H1 (cell line): ENCODE data around the gene ITGAV. TPM values are rescaled to one million over a fixed set of nuclear protein-coding genes. Genes with fewer than 3 reads are reported as not detected.

Source experiments
- CTCF ChIA-PET: fragments of 300-600 bp; sonication (Branson Sonifier 250); formaldehyde crosslinking; loops from one replicate; lab custom pipeline; 2021; ENCODE audit not compliant: partially characterized antibody; lab: Charles Lee
- POLR2A ChIA-PET: fragments of 300-600 bp; sonication (Branson Sonifier 250); formaldehyde crosslinking; loops from one replicate; lab custom pipeline; 2021; ENCODE audit warnings: inconsistent platforms; ENCODE audit not compliant: partially characterized antibody; lab: Charles Lee
- DNase-seq, 2 experiments: peaks; one replicate each; pipeline versions ENCODE4 v3.0.0 to v3.0.0-alpha.2; 2010 to 2022; ENCODE audit warnings: low spot score in 2 of 2, low read depth in 1 of 2, mixed read lengths in 1 of 2
- FAIRE-seq: peaks from 2 replicates; lab custom pipeline; 2011; peaks lifted over from hg19 to GRCh38; lab: Jason Lieb, UNC
- H2AFZ ChIP-seq: 2 replicates; pipeline ENCODE4 v1.8.1; 2012; ENCODE audit warnings: low read length, inconsistent platforms
- H2AK5ac ChIP-seq: 2 replicates; pipeline ENCODE4 v1.6.1; 2013; ENCODE audit warnings: low read depth, low read length
- H2BK120ac ChIP-seq: replicated peaks from 2 replicates; pipeline ENCODE3; 2013; ENCODE audit warnings: low read depth, low read length, inconsistent platforms
- H2BK12ac ChIP-seq: 2 replicates; pipeline ENCODE4 v1.6.1; 2013; ENCODE audit warnings: low read depth, low read length
- H2BK15ac ChIP-seq: 2 replicates; pipeline ENCODE4 v1.6.1; 2013; ENCODE audit warnings: low read length
- H2BK20ac ChIP-seq: 2 replicates; pipeline ENCODE4 v1.6.1; 2013; ENCODE audit warnings: low read length
- H2BK5ac ChIP-seq: 2 replicates; pipeline ENCODE4 v1.6.1; 2013; ENCODE audit warnings: low read depth, low read length
- H3K14ac ChIP-seq: 2 replicates; pipeline ENCODE4 v1.6.1; 2013; ENCODE audit warnings: inconsistent platforms; ENCODE audit not compliant: insufficient read length
- H3K18ac ChIP-seq: 2 replicates; pipeline ENCODE4 v1.6.1; 2013; ENCODE audit warnings: low read length; ENCODE audit errors: extremely low read depth
- H3K23ac ChIP-seq: 2 replicates; pipeline ENCODE4 v1.6.1; 2013; ENCODE audit warnings: inconsistent platforms; ENCODE audit not compliant: insufficient read length
- H3K23me2 ChIP-seq: 2 replicates; pipeline ENCODE4 v1.6.1; 2013; ENCODE audit warnings: low read depth, low read length
- H3K27ac ChIP-seq: 2 replicates; pipeline ENCODE4 v1.6.1; 2011; ENCODE audit warnings: low read depth, low read length, inconsistent platforms
- H3K27me3 ChIP-seq, 4 experiments: replicated peaks in 1 of 4; 1 replicate in 1 of 4; 2 replicates in 3 of 4; pipeline versions ENCODE4 v1.6.1 to v1.8.1; 2011 to 2013; ENCODE audit warnings: low read length in 3 of 4, mild to moderate bottlenecking in 3 of 4, inconsistent platforms in 2 of 4, mixed read lengths in 2 of 4, moderate library complexity in 1 of 4; ENCODE audit not compliant: control insufficient read depth in 3 of 4, insufficient read depth in 3 of 4; ENCODE audit errors: extremely low read depth in 1 of 4
- H3K36me3 ChIP-seq, 4 experiments: 2 replicates each; pipeline versions ENCODE4 v1.6.1 to v1.8.1; 2011 to 2013; ENCODE audit warnings: mild to moderate bottlenecking in 4 of 4, low read length in 3 of 4, moderate library complexity in 2 of 4, control low read depth in 1 of 4, inconsistent platforms in 1 of 4; ENCODE audit not compliant: insufficient read depth in 4 of 4, control insufficient read depth in 2 of 4
- H3K4ac ChIP-seq: replicated peaks from 2 replicates; pipeline ENCODE3; 2013; ENCODE audit warnings: low read length, low read depth, mixed read lengths, inconsistent platforms; ENCODE audit not compliant: insufficient read length
- H3K4me1 ChIP-seq, 4 experiments: replicated peaks in 1 of 4; 1 replicate in 1 of 4; 2 replicates in 3 of 4; pipeline versions ENCODE4 v1.6.1 to v1.8.1; 2011 to 2013; ENCODE audit warnings: low read length in 3 of 4, inconsistent platforms in 2 of 4, mixed read lengths in 1 of 4; ENCODE audit not compliant: insufficient read depth in 4 of 4, control insufficient read depth in 3 of 4
- H3K4me2 ChIP-seq, 2 experiments: 2 replicates each; pipeline versions ENCODE4 v1.6.1 to v1.8.1; 2011 to 2013; ENCODE audit warnings: low read depth in 2 of 2, low read length in 2 of 2, control low read depth in 1 of 2, inconsistent platforms in 1 of 2, mild to moderate bottlenecking in 1 of 2; ENCODE audit not compliant: insufficient read depth in 1 of 2
- H3K4me3 ChIP-seq, 4 experiments: fragments of 200-600, 300-600 bp in 1 of 4; sonication (generic), shearing (Covaris generic), sonication (Bioruptor Twin) in 1 of 4; 2 replicates each; pipeline versions ENCODE4 v1.5.1 to v1.8.1; 2011 to 2016; ENCODE audit warnings: low read length in 4 of 4, low read depth in 3 of 4, control low read depth in 2 of 4, inconsistent platforms in 2 of 4, mild to moderate bottlenecking in 2 of 4, mixed read lengths in 1 of 4, moderate library complexity in 1 of 4; ENCODE audit not compliant: insufficient read depth in 2 of 4; ENCODE audit errors: extremely low read depth in 1 of 4
- H3K56ac ChIP-seq: replicated peaks from 2 replicates; pipeline ENCODE3; 2013; ENCODE audit warnings: low read depth, mild to moderate bottlenecking, mixed read lengths, low read length, inconsistent platforms; ENCODE audit not compliant: insufficient read length
- H3K79me1 ChIP-seq: 2 replicates; pipeline ENCODE4 v1.6.1; 2013; ENCODE audit warnings: low read depth, low read length, control low read depth
- H3K79me2 ChIP-seq, 2 experiments: 2 replicates each; pipeline versions ENCODE4 v1.6.1 to v1.8.1; 2012 to 2013; ENCODE audit warnings: low read length in 2 of 2, mild to moderate bottlenecking in 2 of 2, inconsistent platforms in 1 of 2; ENCODE audit not compliant: insufficient read depth in 2 of 2, control insufficient read depth in 1 of 2
- H3K9ac ChIP-seq, 4 experiments: replicated peaks in 1 of 4; 1 replicate in 1 of 4; 2 replicates in 3 of 4; pipeline versions ENCODE4 v1.6.1 to v1.8.1; 2011 to 2013; ENCODE audit warnings: low read depth in 3 of 4, low read length in 3 of 4, control low read depth in 2 of 4, mild to moderate bottlenecking in 2 of 4, moderate library complexity in 2 of 4, inconsistent platforms in 1 of 4; ENCODE audit errors: extremely low read depth in 1 of 4
- H3K9me3 ChIP-seq, 2 experiments: 2 replicates each; pipeline versions ENCODE4 v1.6.1 to v1.8.1; 2012 to 2013; ENCODE audit warnings: mild to moderate bottlenecking in 2 of 2, moderate library complexity in 2 of 2, control low read depth in 1 of 2, inconsistent platforms in 1 of 2, low read depth in 1 of 2, low read length in 1 of 2, mixed read lengths in 1 of 2; ENCODE audit not compliant: insufficient read depth in 2 of 2
- H4K20me1 ChIP-seq, 2 experiments: replicated peaks in 1 of 2; 2 replicates each; pipeline versions ENCODE3 to v1.8.1; 2011 to 2013; ENCODE audit warnings: inconsistent platforms in 2 of 2, low read length in 2 of 2, mild to moderate bottlenecking in 1 of 2; ENCODE audit not compliant: insufficient read depth in 2 of 2, control insufficient read depth in 1 of 2
- H4K5ac ChIP-seq: 2 replicates; pipeline ENCODE4 v1.6.1; 2013; ENCODE audit warnings: low read length, low read depth, mixed read lengths, inconsistent platforms; ENCODE audit not compliant: insufficient read length
- H4K8ac ChIP-seq: 2 replicates; pipeline ENCODE4 v1.8.0; 2013; ENCODE audit warnings: mild to moderate bottlenecking, moderate library complexity, low read length, inconsistent platforms; ENCODE audit not compliant: insufficient read depth; ENCODE audit errors: extremely low read depth
- H4K91ac ChIP-seq: replicated peaks from 2 replicates; pipeline ENCODE3; 2013; ENCODE audit warnings: low read length, mixed read lengths, inconsistent platforms; ENCODE audit not compliant: insufficient read length
- GABPA ChIP-seq: IDR thresholded peaks from 2 replicates; pipeline ENCODE4 v1.6.1; 2011; ENCODE audit warnings: mild to moderate bottlenecking, low read length, moderate library complexity, borderline replicate concordance; ENCODE audit not compliant: insufficient read depth
- HDAC2 ChIP-seq, 2 experiments: fragments of 300-600 bp in 1 of 2; sonication (generic) in 1 of 2; IDR thresholded peaks; 2 replicates each; pipeline ENCODE4 v1.6.1; 2011 to 2012; ENCODE audit warnings: low read depth in 2 of 2, low read length in 2 of 2, mild to moderate bottlenecking in 2 of 2, moderate library complexity in 2 of 2, borderline replicate concordance in 1 of 2, inconsistent platforms in 1 of 2
- POLR2AphosphoS5 ChIP-seq: IDR thresholded peaks from 2 replicates; pipeline ENCODE4 v1.6.1; 2011; ENCODE audit warnings: low read depth, low read length
- POU5F1 ChIP-seq: IDR thresholded peaks from 2 replicates; pipeline ENCODE4 v1.6.1; 2011; ENCODE audit warnings: low read depth, mild to moderate bottlenecking, low read length, moderate library complexity
- TAF7 ChIP-seq: optimal IDR thresholded peaks from 2 replicates; pipeline ENCODE3; 2011; ENCODE audit warnings: low read depth, mild to moderate bottlenecking, inconsistent platforms, low read length, moderate library complexity, borderline replicate concordance
- TCF12 ChIP-seq: IDR thresholded peaks from 2 replicates; pipeline ENCODE4 v1.6.1; 2011; ENCODE audit warnings: low read depth, mild to moderate bottlenecking, low read length
- whole genome bisulfite sequencing, 2 experiments: shearing (Covaris generic) in 1 of 2; methylation state at CpG; one replicate each; pipeline versions ENCODE4 v1.1.6 to v1.1.7; 2013 to 2015; ENCODE audit warnings: low lambda C conversion rate in 2 of 2, mixed read lengths in 2 of 2, inconsistent platforms in 1 of 2, low coverage in 1 of 2, missing lambda C conversion rate in 1 of 2; ENCODE audit not compliant: insufficient replicate concordance in 2 of 2, insufficient coverage in 1 of 2, insufficient read length in 1 of 2; ENCODE audit errors: extremely low coverage in 1 of 2, missing lambda C conversion rate in 1 of 2; 5-methylcytosine and 5-hydroxymethylcytosine counted together
- polyA plus RNA-seq, 7 experiments: library from polyadenylated mRNA; depleted of rRNA in 3 of 7; stranded (reverse) in 5 of 7; unstranded in 2 of 7; fragments of >200 nt in 5 of 7; fragments of 200-250 nt in 2 of 7; gene quantifications; 1 replicate in 5 of 7; 2 replicates in 1 of 7; 4 replicates in 1 of 7; pipeline versions ENCODE4 v1.2.1 to v1.2.3, GENCODE V29; 2011 to 2013; ENCODE audit warnings: missing spikeins in 2 of 7, mixed read lengths in 2 of 7
- total RNA-seq: library from RNA; stranded (reverse); fragmentation: NEBNext Ultra II Directional; extraction: Animal tissue kit (Norgen Biotek cat#: 25700); gene quantifications from 2 replicates; pipeline ENCODE4 v1.2.1, GENCODE V29; 2021
- TF ChIP-seq, protein P1 (sequence below): IDR thresholded peaks from 2 replicates; pipeline ENCODE4 v1.6.1; 2011; ENCODE audit warnings: low read depth, mild to moderate bottlenecking, low read length; ENCODE audit not compliant: insufficient read depth

ITGAV gene
- total and polyA plus RNA-seq, 2 of the 8 experiments (the other 6 are each of a cell fraction or from before 2014, with no cell fraction given), result 11.7 to 42.4 TPM

- no peak overlapping the region for H2AK5ac ChIP-seq
- H4K20me1 ChIP-seq, result no peaks in the 10 kb centered on the region
- H3K79me2 ChIP-seq, result no peaks in the 10 kb centered on the region; a peak in 2 of 4 replicates
- no peak overlapping the region for H2BK15ac ChIP-seq
- H3K9ac ChIP-seq, result no peak overlapping the region
- peaks cover 0 to 2% (median 0%) of the 10 kb centered on the region in 4 experiments; a peak in 2 of 7 replicates for H3K4me1 ChIP-seq
- no peak overlapping the region for H3K14ac ChIP-seq
- no peak overlapping the region for H2BK12ac ChIP-seq
- no peak overlapping the region for H4K91ac ChIP-seq
- H3K27me3 ChIP-seq, result no peaks in the 10 kb centered on the region
- H3K36me3 ChIP-seq, result peaks cover 0 to 14% (median 0%) of the 10 kb centered on the region in 4 experiments; a peak in 3 of 8 replicates
- no peaks in the 10 kb centered on the region; the same call in none of the 2 replicates for H3K79me1 ChIP-seq
- no peak overlapping the region for H3K56ac ChIP-seq
- peaks cover 20% of the 10 kb centered on the region in 2 experiments for H3K9me3 ChIP-seq
- H3K23me2 ChIP-seq, result no peaks in the 10 kb centered on the region
- H3K18ac ChIP-seq, result no peak overlapping the region
- H2BK20ac ChIP-seq, result no peak overlapping the region
- H2BK120ac ChIP-seq, result no peak overlapping the region
- H3K4ac ChIP-seq, result no peak overlapping the region
- POLR2A ChIA-PET, result interaction anchor here (0.6 kb wide), 1 partner anchor 120 kb away, joined by 3 read pairs; no protein-coding TSS in a partner anchor
- no peak overlapping the region for H4K8ac ChIP-seq
- no peak overlapping the region for H4K5ac ChIP-seq
- CTCF ChIA-PET, result no interaction called here
- no peak overlapping the region for H3K4me3 ChIP-seq
- no peak for FAIRE-seq
- H3K27ac ChIP-seq, result no peak overlapping the region
- no peak overlapping the region for H3K23ac ChIP-seq
- no peak overlapping the region for H3K4me2 ChIP-seq
- TF ChIP-seq POLR2AphosphoS5 (no peak), POU5F1 (no peak), TCF12 (no peak), TAF7 (no peak), GABPA (no peak), HDAC2 (IDR thresholded peaks at IDR 0.05; ENCODE audit: borderline replicate concordance in 1 of 2, low read depth in 2 of 2, low read length in 2 of 2) (no peak)
- TF ChIP-seq, protein P1, sequence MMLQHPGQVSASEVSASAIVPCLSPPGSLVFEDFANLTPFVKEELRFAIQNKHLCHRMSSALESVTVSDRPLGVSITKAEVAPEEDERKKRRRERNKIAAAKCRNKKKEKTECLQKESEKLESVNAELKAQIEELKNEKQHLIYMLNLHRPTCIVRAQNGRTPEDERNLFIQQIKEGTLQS, result no peak
- DNase-seq, result no peak
- 95% methylated on average over 2 of the region's 2 CpGs; no CpG with 5 or more reads in 1 of the 2 experiments for WGBS, 2 experiments
- H2BK5ac ChIP-seq, result no peak overlapping the region
- H2AFZ ChIP-seq, result no peak overlapping the region
Measured at GRCh38 chr2:186728631-186729030, 138.8 kb downstream of the ITGAV start.
